Measurements from ENCODE around the gene SLC25A38. TPM values are rescaled to one million over a fixed set of nuclear protein-coding genes. Genes with fewer than 3 reads are reported as not detected.

The SLC25A38 gene
- total and polyA plus RNA-seq, 4 donors, result 17.6 to 36.9 (median 29.3) TPM

DNA sequence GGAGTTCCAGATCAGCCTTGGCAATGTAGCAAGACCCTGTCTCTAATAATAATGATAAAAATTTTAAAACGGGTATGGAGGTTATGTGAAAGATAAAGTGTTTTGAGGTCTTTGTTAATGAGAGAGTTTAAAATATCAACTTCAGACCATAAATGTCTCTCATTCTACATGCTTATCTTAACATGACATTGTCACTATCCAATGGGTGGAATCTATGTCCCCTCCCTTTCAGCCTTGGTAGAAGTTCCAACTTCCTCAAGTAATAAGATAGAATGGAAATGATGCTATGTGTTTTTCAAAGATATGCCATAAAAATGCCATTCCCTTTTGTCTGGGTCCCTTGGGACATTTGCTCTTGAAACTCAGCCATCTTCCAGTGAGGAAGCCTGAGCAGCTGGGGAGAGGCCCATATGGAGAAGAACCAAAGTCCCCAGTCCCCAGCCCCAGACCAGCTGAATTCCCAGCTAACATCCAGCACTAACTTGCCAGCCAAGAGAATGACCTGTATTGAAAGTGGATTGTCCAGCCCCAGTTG is 40.3 kb downstream of the SLC25A38 start:
- Histone ChIP-seq H3K27ac (ENCODE audit: low read depth, low read length) (no peak overlapping the region), H3K9me3 (ENCODE audit: control insufficient read depth, insufficient read depth, low read length) (no peaks in the 10 kb centered on the region), H3K4me1 (ENCODE audit: control insufficient read depth, insufficient read depth, low read length) (no peaks in the 10 kb centered on the region), H3K36me3 (ENCODE audit: control insufficient read depth, insufficient read depth, low read length) (no peaks in the 10 kb centered on the region), H3K27me3 (ENCODE audit: control insufficient read depth, insufficient read depth, low read length) (no peaks in the 10 kb centered on the region), H3K4me3 (ENCODE audit: low read depth, low read length) (no peak overlapping the region)
- DNase-seq (ENCODE audit: low read depth in 4 of 6, low spot score in 6 of 6), result no peak
- no CpG with 5 or more reads among the region's 1 CpG for WGBS (ENCODE audit: insufficient coverage)

DNA sequence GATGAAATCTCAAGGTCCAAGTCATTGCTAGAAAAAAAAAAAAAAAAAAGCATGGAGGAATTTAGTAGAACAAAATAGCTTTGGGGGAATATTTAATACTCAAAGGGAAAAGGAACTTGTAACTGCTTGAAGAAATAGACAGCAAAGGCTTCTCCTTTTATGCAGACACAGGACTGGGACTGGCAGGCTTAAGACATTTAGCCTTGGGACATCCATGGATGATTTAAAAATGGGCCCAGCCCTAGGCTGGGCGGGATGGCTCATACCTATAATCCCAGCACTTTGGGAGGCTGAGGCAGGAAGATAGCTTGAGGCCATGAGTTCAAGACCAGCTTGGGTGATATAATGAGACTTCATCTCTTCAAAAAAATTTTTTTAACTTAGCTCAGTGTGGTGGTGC is 43.1 kb downstream of the SLC25A38 start:
- Histone ChIP-seq H3K4me3 (ENCODE audit: low read depth, low read length) (no peak overlapping the region), H3K27ac (ENCODE audit: low read depth, low read length) (no peak overlapping the region), H3K27me3 (ENCODE audit: control insufficient read depth, insufficient read depth, low read length) (no peaks in the 10 kb centered on the region), H3K36me3 (ENCODE audit: control insufficient read depth, insufficient read depth, low read length) (peaks cover 3% of the 10 kb centered on the region), H3K9me3 (ENCODE audit: control insufficient read depth, insufficient read depth, low read length) (no peaks in the 10 kb centered on the region), H3K4me1 (ENCODE audit: control insufficient read depth, insufficient read depth, low read length) (peaks cover 5% of the 10 kb centered on the region)
- no peak for DNase-seq (ENCODE audit: low read depth in 4 of 6, low spot score in 6 of 6)
- no CpG with 5 or more reads among the region's 1 CpG for WGBS (ENCODE audit: insufficient coverage)

DNA sequence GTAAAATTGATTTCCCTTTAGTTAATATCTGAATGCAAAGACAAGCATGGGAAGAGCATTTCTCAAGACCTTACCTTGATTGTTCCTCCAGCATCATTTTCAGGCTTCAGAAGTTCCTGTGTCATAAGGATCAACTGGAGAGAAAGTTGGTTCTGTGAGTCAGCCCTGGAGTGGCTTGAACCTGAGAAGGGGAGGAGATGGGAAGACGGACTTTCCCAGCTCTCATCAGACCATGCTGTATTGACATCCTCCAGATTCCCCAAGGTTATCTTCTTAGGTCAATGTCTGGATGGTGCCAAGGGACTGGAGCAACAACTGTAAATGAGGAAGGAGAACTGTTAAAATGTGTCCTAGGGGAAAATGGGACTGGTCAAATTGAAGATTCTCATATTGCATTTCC is 44.3 kb downstream of the SLC25A38 start:
- no peak for DNase-seq (ENCODE audit: low read depth in 4 of 6, low spot score in 6 of 6)
- no peaks in the 10 kb centered on the region for H3K9me3 ChIP-seq (ENCODE audit: control insufficient read depth, insufficient read depth, low read length)
- no peaks in the 10 kb centered on the region for H3K27me3 ChIP-seq (ENCODE audit: control insufficient read depth, insufficient read depth, low read length)
- H3K4me1 ChIP-seq (ENCODE audit: control insufficient read depth, insufficient read depth, low read length), result peaks cover 5% of the 10 kb centered on the region
- no peak overlapping the region for H3K27ac ChIP-seq (ENCODE audit: low read depth, low read length)
- H3K36me3 ChIP-seq (ENCODE audit: control insufficient read depth, insufficient read depth, low read length), result peaks cover 3% of the 10 kb centered on the region
- WGBS (ENCODE audit: insufficient coverage), result no CpG with 5 or more reads among the region's 1 CpG
- H3K4me3 ChIP-seq (ENCODE audit: low read depth, low read length), result no peak overlapping the region

DNA sequence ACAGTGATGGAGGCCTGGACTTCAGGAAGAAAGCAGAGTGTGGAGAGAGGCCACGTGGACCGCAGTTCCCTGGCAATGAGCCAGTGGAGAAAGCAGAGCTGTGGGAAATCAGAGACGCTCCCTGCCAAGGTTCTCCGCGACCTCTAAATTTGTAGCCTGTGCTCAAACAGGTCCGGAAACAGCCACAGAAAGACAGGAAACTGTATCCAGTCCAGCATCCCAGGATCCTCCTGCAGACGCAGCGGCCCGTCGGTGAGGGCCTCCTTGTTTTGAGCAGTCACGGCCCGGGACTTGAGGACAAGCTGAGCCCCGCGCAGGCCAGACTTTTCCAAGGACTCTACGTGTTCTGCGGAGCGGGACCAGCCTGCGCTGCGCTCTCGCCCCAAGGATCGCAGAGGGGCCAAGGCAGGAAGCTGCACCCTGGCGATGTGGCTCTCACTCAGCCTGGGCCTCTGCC is 45.6 kb downstream of the SLC25A38 start:
- Histone ChIP-seq H3K4me1 (ENCODE audit: control insufficient read depth, insufficient read depth, low read length) (peaks cover 5% of the 10 kb centered on the region), H3K4me3 (ENCODE audit: low read depth, low read length) (no peak overlapping the region), H3K9me3 (ENCODE audit: control insufficient read depth, insufficient read depth, low read length) (no peaks in the 10 kb centered on the region), H3K36me3 (ENCODE audit: control insufficient read depth, insufficient read depth, low read length) (peaks cover 3% of the 10 kb centered on the region), H3K27me3 (ENCODE audit: control insufficient read depth, insufficient read depth, low read length) (no peaks in the 10 kb centered on the region), H3K27ac (ENCODE audit: low read depth, low read length) (no peak overlapping the region)
- peak in 2 of 6 donors; percentile 11 to 17 for DNase-seq (ENCODE audit: low read depth in 4 of 6, low spot score in 6 of 6)
- WGBS (ENCODE audit: insufficient coverage), result 68% methylated on average over 22 of the region's 22 CpGs

DNA sequence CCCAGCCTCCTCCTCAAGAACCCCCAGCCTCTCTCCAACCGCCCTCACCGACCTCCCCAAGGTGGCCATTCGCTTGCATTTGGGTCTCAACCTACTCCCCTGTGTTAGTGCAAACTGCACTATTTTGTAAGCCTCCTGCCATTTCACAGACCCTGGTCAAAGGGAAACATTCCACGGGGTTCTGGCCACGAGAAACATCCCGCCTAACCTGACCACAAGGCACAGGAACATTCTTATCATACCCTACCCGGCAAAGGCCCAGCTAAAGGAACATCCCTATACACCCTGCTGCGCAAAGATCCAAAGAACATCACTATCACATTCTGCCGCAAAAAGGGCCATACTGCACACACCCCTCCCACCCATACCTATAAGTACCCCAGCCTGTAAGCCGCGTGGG is 46.3 kb downstream of the SLC25A38 start:
- no peak for DNase-seq (ENCODE audit: low read depth in 4 of 6, low spot score in 6 of 6)
- Histone ChIP-seq H3K9me3 (ENCODE audit: control insufficient read depth, insufficient read depth, low read length) (no peaks in the 10 kb centered on the region), H3K36me3 (ENCODE audit: control insufficient read depth, insufficient read depth, low read length) (peaks cover 3% of the 10 kb centered on the region), H3K27me3 (ENCODE audit: control insufficient read depth, insufficient read depth, low read length) (no peaks in the 10 kb centered on the region), H3K27ac (ENCODE audit: low read depth, low read length) (no peak overlapping the region), H3K4me1 (ENCODE audit: control insufficient read depth, insufficient read depth, low read length) (peaks cover 5% of the 10 kb centered on the region), H3K4me3 (ENCODE audit: low read depth, low read length) (no peak overlapping the region)
- WGBS (ENCODE audit: insufficient coverage), result 92% methylated on average over 11 of the region's 11 CpGs

DNA sequence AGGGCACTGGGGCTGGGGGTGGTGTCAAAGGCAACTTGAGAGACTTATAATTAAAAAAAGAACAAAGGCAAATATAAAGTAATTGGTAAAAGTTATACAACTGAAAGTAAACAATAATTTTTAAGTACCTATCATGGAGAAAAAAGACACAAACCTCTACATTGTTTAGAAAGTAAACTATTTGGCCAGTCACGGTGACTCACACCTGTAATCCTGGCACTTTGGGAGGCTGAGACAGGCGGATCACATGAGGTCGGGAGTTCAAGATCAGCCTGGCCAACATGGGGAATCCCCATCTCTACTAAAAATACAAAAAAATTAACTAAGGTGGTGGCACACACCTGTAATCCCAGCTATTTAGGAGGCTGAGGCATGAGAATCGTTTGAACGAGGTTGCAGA is 49.2 kb downstream of the SLC25A38 start:
- H3K27ac ChIP-seq (ENCODE audit: low read depth, low read length), result no peak overlapping the region
- H3K36me3 ChIP-seq (ENCODE audit: control insufficient read depth, insufficient read depth, low read length), result peaks cover 3% of the 10 kb centered on the region
- no peak for DNase-seq (ENCODE audit: low read depth in 4 of 6, low spot score in 6 of 6)
- peaks cover 5% of the 10 kb centered on the region for H3K4me1 ChIP-seq (ENCODE audit: control insufficient read depth, insufficient read depth, low read length)
- no CpG with 5 or more reads among the region's 5 CpGs for WGBS (ENCODE audit: insufficient coverage)
- no peak overlapping the region for H3K4me3 ChIP-seq (ENCODE audit: low read depth, low read length)
- H3K9me3 ChIP-seq (ENCODE audit: control insufficient read depth, insufficient read depth, low read length), result peaks cover under 1% of the 10 kb centered on the region
- no peaks in the 10 kb centered on the region for H3K27me3 ChIP-seq (ENCODE audit: control insufficient read depth, insufficient read depth, low read length)

DNA sequence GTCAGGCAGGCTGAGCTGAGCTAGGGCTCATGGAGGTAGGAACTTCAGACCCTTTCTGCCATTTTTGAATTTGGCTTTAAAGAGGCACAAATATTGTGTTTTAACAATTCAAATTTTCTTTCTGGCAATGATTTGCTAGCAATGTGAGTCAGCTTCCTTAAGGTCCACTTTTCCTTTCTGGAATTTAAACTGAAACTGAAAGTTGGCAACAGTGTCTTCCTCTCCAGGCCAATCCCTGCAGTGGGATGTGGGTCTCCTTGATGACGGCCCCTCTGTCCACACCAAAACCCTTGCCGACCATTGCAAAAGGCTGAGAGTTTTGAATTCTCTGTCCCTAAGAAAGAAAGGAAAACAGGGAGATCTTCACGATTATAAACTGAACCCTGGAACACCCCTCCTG is 50.5 kb downstream of the SLC25A38 start:
- H3K9me3 ChIP-seq (ENCODE audit: control insufficient read depth, insufficient read depth, low read length), result peaks cover 2% of the 10 kb centered on the region
- DNase-seq (ENCODE audit: low read depth in 4 of 6, low spot score in 6 of 6), result no peak
- WGBS (ENCODE audit: insufficient coverage), result 100% methylated on average over 1 of the region's 3 CpGs
- H3K4me3 ChIP-seq (ENCODE audit: low read depth, low read length), result no peak overlapping the region
- H3K27ac ChIP-seq (ENCODE audit: low read depth, low read length), result no peak overlapping the region
- peaks cover 5% of the 10 kb centered on the region for H3K4me1 ChIP-seq (ENCODE audit: control insufficient read depth, insufficient read depth, low read length)
- peaks cover 3% of the 10 kb centered on the region for H3K36me3 ChIP-seq (ENCODE audit: control insufficient read depth, insufficient read depth, low read length)
- no peaks in the 10 kb centered on the region for H3K27me3 ChIP-seq (ENCODE audit: control insufficient read depth, insufficient read depth, low read length)

DNA sequence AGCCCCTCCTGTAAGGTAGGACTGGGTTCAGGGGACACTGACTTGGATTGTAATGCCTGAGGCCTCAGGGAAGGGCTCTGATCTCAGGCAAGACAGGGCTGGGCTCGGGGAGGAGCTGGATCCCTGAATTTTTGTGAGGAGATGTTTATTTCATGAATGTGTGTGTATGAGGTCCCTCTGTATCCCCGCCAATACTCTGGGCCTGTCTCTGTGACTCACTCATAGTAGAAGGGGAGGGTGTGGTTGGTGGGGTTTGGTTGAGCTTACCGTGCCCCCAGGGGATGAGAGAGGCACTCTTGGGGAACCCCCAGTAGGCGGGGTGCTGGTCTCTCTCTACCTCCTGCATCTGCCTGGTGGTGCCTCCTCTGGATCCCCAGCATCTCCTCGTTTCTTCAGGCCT is 51.4 kb downstream of the SLC25A38 start:
- Histone ChIP-seq H3K27me3 (ENCODE audit: control insufficient read depth, insufficient read depth, low read length) (no peaks in the 10 kb centered on the region), H3K9me3 (ENCODE audit: control insufficient read depth, insufficient read depth, low read length) (peaks cover 2% of the 10 kb centered on the region), H3K36me3 (ENCODE audit: control insufficient read depth, insufficient read depth, low read length) (no peaks in the 10 kb centered on the region), H3K4me3 (ENCODE audit: low read depth, low read length) (no peak overlapping the region), H3K27ac (ENCODE audit: low read depth, low read length) (no peak overlapping the region), H3K4me1 (ENCODE audit: control insufficient read depth, insufficient read depth, low read length) (no peaks in the 10 kb centered on the region)
- 76% methylated on average over 4 of the region's 5 CpGs for WGBS (ENCODE audit: insufficient coverage)
- no peak for DNase-seq (ENCODE audit: low read depth in 4 of 6, low spot score in 6 of 6)

DNA sequence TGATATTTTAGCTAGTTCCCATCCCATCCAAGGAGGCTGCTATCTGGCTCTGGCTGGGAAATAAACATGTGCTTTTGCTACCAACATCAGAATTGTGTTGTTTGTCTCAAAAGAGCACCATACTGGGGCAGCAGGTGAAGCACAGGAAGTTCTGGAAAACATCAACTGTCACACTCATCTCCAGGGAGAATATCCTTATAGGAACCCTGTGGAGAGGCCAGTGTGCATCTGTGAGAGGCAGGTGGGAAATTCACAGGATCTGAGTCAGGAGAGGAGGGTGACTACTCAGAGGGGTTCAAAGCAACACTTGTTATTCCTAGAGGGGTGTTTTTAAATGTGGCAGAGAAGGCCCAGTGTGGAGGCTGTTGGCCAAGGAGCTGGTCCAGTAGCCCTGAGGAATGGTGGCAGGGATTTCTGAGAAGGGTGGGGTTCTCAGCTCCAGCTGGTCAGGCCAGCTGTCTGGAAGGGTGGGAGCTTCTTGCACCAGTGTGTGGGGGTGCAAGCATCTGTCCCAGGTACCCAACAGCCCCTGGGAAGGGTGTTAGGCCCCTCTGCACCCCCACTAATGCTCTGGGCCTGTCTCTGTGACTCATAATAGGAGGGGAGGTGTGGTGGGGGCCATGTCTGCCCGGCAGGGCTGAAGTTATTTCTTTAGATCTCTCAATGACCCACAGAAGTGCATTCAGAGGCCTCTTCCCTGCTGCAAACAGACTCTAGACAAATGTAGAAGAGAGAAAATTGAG is 52.0 kb downstream of the SLC25A38 start:
- Histone ChIP-seq H3K27ac (ENCODE audit: low read depth, low read length) (no peak overlapping the region), H3K4me3 (ENCODE audit: low read depth, low read length) (no peak overlapping the region), H3K27me3 (ENCODE audit: control insufficient read depth, insufficient read depth, low read length) (no peaks in the 10 kb centered on the region), H3K9me3 (ENCODE audit: control insufficient read depth, insufficient read depth, low read length) (peaks cover 2% of the 10 kb centered on the region), H3K4me1 (ENCODE audit: control insufficient read depth, insufficient read depth, low read length) (no peaks in the 10 kb centered on the region), H3K36me3 (ENCODE audit: control insufficient read depth, insufficient read depth, low read length) (no peaks in the 10 kb centered on the region)
- WGBS (ENCODE audit: insufficient coverage), result no CpG with 5 or more reads among the region's 1 CpG
- no peak for DNase-seq (ENCODE audit: low read depth in 4 of 6, low spot score in 6 of 6)

DNA sequence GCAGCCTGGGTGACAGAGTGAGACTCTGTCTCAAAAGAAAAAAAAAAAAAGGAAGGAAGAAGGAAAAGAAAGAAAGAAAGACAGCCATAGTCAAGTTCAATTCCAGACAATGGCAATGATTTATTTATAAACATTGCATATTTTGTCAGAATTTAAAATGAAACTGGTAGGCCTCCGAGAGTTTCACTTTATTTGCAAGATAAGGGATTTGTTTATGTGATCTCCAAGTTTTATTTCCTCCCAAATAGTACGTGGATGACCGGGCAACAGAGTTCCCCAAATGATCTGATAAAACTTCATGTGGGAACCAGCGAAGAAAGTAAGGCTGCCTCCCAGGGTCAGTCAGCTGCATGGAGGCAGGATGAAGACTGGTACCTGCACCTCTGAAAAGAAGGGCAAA is 55.7 kb downstream of the SLC25A38 start:
- WGBS (ENCODE audit: insufficient coverage), result 98% methylated on average over 3 of the region's 4 CpGs
- H3K9me3 ChIP-seq (ENCODE audit: control insufficient read depth, insufficient read depth, low read length), result peaks cover 2% of the 10 kb centered on the region
- no peaks in the 10 kb centered on the region for H3K27me3 ChIP-seq (ENCODE audit: control insufficient read depth, insufficient read depth, low read length)
- no peak overlapping the region for H3K4me3 ChIP-seq (ENCODE audit: low read depth, low read length)
- H3K27ac ChIP-seq (ENCODE audit: low read depth, low read length), result no peak overlapping the region
- no peaks in the 10 kb centered on the region for H3K36me3 ChIP-seq (ENCODE audit: control insufficient read depth, insufficient read depth, low read length)
- DNase-seq (ENCODE audit: low read depth in 4 of 6, low spot score in 6 of 6), result no peak
- no peaks in the 10 kb centered on the region for H3K4me1 ChIP-seq (ENCODE audit: control insufficient read depth, insufficient read depth, low read length)
